Bronchial epithelial cell (primary cell): ENCODE results near the gene DRAM2. TPM values are rescaled to one million over a fixed set of nuclear protein-coding genes. Genes with fewer than 3 reads are reported as not detected.

ENCODE experiments used
- DNase-seq: peaks from one replicate; pipeline ENCODE4 v3.0.0-alpha.2; 2010; ENCODE audit warnings: low read depth
- FAIRE-seq: peaks from 2 replicates; lab custom pipeline; 2011; peaks lifted over from hg19 to GRCh38; lab: Jason Lieb, UNC
- H3K27me3 ChIP-seq: 2 replicates; pipeline ENCODE4 v1.5.1; 2011; ENCODE audit warnings: low read length; ENCODE audit not compliant: control insufficient read depth, insufficient read depth
- H3K36me3 ChIP-seq: 2 replicates; pipeline ENCODE4 v1.5.1; 2011; ENCODE audit warnings: low read length; ENCODE audit not compliant: control insufficient read depth, insufficient read depth
- H3K4me3 ChIP-seq: 2 replicates; pipeline ENCODE4 v1.5.1; 2011; ENCODE audit warnings: mild to moderate bottlenecking, low read depth, low read length, control low read depth
- total RNA-seq: library from RNA; depleted of rRNA; stranded (reverse); fragments of >200 nt; gene quantifications from 2 replicates; pipeline ENCODE4 v1.2.1, GENCODE V29; 2014
- TF ChIP-seq, protein P1 (sequence below): IDR thresholded peaks from 2 replicates; pipeline ENCODE4 v1.5.1; 2011; ENCODE audit warnings: mild to moderate bottlenecking, moderate library complexity, low read length, control low read depth, inconsistent platforms; ENCODE audit not compliant: insufficient read depth, severe bottlenecking

The DRAM2 gene
- total RNA-seq, 1 donor from 2014 or later, result 93.7 TPM

DNA sequence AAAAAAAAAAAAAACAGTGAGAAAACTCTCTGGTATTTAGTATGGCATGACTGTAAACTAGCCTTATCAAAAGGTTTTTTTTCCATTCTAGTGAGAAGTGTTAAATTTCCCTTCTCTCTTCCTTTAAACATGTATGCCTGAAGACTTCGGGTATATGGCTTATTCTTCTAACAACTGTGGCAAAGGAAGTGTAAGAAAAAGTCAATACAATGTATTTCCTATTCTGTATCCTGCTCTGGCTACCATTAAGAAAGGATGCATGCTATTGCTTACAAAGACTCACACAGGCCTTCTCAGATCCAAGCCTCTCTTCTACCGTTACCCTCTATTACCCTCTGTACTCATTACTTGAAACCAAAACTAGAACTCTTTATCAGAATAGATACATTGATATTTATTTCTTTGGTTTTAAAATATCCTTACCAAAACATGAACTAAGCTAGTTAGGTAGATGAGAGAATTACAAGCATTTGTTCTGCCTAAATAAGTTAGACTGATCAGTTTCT, 8.5 kb upstream of the DRAM2 start:
- H3K36me3 ChIP-seq, result peaks cover 11% of the 10 kb centered on the region
- FAIRE-seq, result no peak

GRCh38 chr1:111147948-111148347, 8.1 kb upstream of the DRAM2 start:
- no peaks in the 10 kb centered on the region for H3K27me3 ChIP-seq
- FAIRE-seq (no peak), DNase-seq (no peak)
- H3K4me3 ChIP-seq, result no peak overlapping the region
- peaks cover 9% of the 10 kb centered on the region for H3K36me3 ChIP-seq
- TF ChIP-seq, protein P1, sequence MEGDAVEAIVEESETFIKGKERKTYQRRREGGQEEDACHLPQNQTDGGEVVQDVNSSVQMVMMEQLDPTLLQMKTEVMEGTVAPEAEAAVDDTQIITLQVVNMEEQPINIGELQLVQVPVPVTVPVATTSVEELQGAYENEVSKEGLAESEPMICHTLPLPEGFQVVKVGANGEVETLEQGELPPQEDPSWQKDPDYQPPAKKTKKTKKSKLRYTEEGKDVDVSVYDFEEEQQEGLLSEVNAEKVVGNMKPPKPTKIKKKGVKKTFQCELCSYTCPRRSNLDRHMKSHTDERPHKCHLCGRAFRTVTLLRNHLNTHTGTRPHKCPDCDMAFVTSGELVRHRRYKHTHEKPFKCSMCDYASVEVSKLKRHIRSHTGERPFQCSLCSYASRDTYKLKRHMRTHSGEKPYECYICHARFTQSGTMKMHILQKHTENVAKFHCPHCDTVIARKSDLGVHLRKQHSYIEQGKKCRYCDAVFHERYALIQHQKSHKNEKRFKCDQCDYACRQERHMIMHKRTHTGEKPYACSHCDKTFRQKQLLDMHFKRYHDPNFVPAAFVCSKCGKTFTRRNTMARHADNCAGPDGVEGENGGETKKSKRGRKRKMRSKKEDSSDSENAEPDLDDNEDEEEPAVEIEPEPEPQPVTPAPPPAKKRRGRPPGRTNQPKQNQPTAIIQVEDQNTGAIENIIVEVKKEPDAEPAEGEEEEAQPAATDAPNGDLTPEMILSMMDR, result no peak

More for the DNA sequence above, 8.5 kb upstream of the DRAM2 start:
- no peak for DNase-seq
- TF ChIP-seq, protein P1, result no peak
- Histone ChIP-seq H3K27me3 (no peaks in the 10 kb centered on the region), H3K4me3 (no peak overlapping the region)

- H3K4me3 ChIP-seq, result no peak overlapping the region
- H3K36me3 ChIP-seq, result peaks cover 8% of the 10 kb centered on the region
- TF ChIP-seq, protein P1, result no peak
- H3K27me3 ChIP-seq, result no peaks in the 10 kb centered on the region
- no peak for FAIRE-seq
- no peak for DNase-seq
These were observed 6.3 kb upstream of the DRAM2 start for GRCh38 chr1:111145963-111146768.

DNA sequence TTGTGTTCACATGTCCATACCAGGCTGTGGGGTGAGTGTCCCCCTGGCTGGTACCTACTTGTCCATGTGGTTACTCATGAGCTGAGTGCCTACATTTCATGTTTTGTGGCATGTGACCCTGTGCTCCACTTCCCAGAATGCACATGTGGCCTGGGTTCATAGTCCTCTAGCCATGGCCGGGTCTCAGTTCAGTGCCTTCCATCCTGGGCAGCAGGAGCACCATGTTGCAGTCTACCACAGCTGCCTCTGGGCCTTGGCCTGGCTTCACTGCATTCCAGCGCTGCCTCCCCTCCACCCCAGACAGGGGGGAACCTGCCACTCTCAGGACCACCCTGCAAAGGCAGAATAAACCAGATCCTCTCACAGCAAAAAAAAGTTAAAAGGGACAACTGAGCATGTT, 5.6 kb upstream of the DRAM2 start:
- peaks cover 8% of the 10 kb centered on the region for H3K36me3 ChIP-seq
- DNase-seq (no peak), FAIRE-seq (no peak)
- no peak overlapping the region for H3K4me3 ChIP-seq
- H3K27me3 ChIP-seq, result no peaks in the 10 kb centered on the region
- TF ChIP-seq, protein P1, result no peak

DNA sequence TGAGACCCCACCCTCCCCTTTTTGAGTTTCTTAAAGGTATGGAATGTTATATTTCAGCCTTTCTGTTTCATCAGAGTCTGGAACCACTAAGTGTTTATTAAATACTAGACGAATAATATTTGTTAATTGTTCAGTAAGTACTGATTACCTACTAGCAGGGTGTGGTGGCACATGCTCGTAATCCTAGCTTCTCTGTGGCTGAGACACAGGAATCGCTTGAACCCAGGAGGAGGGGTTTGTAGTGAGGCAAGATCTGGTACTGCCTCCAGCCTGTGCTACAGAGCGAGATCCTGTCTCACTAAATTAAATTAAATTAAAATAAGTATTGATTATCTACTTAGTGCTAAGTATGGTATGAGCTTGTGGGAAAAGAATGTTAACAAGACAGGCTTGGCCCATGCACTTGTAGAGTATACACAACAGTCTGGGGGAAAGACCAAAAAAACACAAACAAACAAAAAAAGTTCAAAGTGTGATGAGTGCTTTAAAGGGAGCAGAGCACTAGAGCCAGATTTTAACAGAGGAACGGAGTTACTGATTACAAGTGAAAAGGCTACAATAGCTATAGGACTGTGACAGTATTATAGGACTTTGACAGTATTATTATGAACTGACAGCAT, 2.6 kb upstream of the DRAM2 start:
- TF ChIP-seq, protein P1, result no peak
- FAIRE-seq (no peak), DNase-seq (peak; percentile 29)
- no peak overlapping the region for H3K4me3 ChIP-seq
- H3K36me3 ChIP-seq, result no peaks in the 10 kb centered on the region
- no peaks in the 10 kb centered on the region for H3K27me3 ChIP-seq
